Ascending aorta (tissue), 2 donors: ENCODE results near the gene UNC119. TPM values are rescaled to one million over a fixed set of nuclear protein-coding genes. Genes with fewer than 3 reads are reported as not detected.

Experiments used
- DNase-seq, 2 donors: peaks; one replicate each; pipeline ENCODE4 v3.0.0-alpha.2; 2019; ENCODE audit warnings: low spot score in 2 of 2
- H3K27ac ChIP-seq, 2 donors: fragments of 200-600 bp; sonication (generic); one replicate each; pipeline ENCODE4 v1.5.1; 2016 to 2017; ENCODE audit warnings: mild to moderate bottlenecking in 1 of 2
- H3K27me3 ChIP-seq: fragments of 200-600 bp; sonication (generic); one replicate; pipeline ENCODE4 v1.5.1; 2017
- H3K36me3 ChIP-seq, 2 donors: fragments of 200-600 bp; sonication (generic); one replicate each; pipeline ENCODE4 v1.5.1; 2016
- H3K4me1 ChIP-seq, 2 donors: fragments of 200-600 bp; sonication (generic); one replicate each; pipeline ENCODE4 v1.5.1; 2016 to 2017; ENCODE audit warnings: mild to moderate bottlenecking in 1 of 2
- H3K4me3 ChIP-seq, 2 donors: fragments of 200-600 bp; sonication (generic); one replicate each; pipeline ENCODE4 v1.5.1; 2016 to 2017; ENCODE audit warnings: mild to moderate bottlenecking in 1 of 2
- H3K9me3 ChIP-seq, 2 donors: fragments of 200-600 bp; sonication (generic); one replicate each; pipeline ENCODE4 v1.5.1; 2016
- intact Hi-C: fragments of 100-400 bp; cut with DNase I; formaldehyde crosslinking; loops from one replicate; pipeline ENCODE4 v1.15.1; 2023
- total RNA-seq: library from RNA; depleted of rRNA; stranded (reverse); fragments of >200 nt; gene quantifications from one replicate; pipeline ENCODE4 v1.1.0, GENCODE V29; 2016
- TF ChIP-seq, protein P1 (sequence below), 3 experiments: fragments of 200-600 bp in 2 of 3; fragments of 450-650 bp in 1 of 3; sonication (generic) in 2 of 3; IDR thresholded peaks; one replicate each; pipeline ENCODE4 v1.5.1; 2016 to 2019; ENCODE audit warnings: antibody characterized with exemption in 3 of 3, mild to moderate bottlenecking in 1 of 3, moderate library complexity in 1 of 3

The UNC119 gene
- total RNA-seq, 1 donor from 2014 or later, result 33.8 TPM

DNA sequence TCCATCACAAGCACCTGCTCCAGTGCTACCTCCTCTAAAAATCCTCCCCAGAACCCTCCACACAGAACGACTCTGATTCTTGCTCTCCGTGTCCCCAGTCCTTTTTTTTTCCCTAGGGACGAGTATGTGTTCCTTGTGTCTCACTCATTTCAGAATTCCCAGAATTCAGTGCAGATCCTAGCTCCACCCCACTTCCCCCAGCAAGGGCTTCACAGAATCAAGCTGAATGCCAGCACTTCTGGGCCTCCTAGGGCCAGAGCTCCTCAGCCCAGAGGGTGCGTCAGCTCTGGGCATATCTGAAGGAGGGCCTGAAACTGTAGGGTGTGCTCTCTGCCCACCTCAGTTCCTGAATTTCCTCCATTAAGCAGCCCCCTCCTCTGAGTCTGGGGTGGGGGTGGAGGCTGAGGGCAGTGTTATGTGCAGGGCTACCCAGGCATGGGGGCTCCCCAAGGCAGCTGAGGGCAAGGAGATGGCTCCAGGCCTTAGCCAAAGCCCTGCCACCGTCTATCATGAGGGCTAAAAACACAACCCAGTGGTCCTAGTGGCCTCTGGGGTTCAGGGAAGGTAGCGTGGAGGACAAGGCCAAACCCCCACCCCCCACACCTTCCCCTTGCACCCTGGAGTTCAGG is 6.5 kb downstream of the UNC119 start:
- Histone ChIP-seq H3K4me3 (no peak overlapping the region), H3K36me3 (peaks cover 0 to 8% of the 10 kb centered on the region in 2 donors), H3K27ac (no peak overlapping the region), H3K27me3 (no peaks in the 10 kb centered on the region), H3K4me1 (peaks cover 0 to 2% of the 10 kb centered on the region in 2 donors), H3K9me3 (no peaks in the 10 kb centered on the region)
- no peak for DNase-seq
- intact Hi-C loops, result no loop called here
- TF ChIP-seq, protein P1, sequence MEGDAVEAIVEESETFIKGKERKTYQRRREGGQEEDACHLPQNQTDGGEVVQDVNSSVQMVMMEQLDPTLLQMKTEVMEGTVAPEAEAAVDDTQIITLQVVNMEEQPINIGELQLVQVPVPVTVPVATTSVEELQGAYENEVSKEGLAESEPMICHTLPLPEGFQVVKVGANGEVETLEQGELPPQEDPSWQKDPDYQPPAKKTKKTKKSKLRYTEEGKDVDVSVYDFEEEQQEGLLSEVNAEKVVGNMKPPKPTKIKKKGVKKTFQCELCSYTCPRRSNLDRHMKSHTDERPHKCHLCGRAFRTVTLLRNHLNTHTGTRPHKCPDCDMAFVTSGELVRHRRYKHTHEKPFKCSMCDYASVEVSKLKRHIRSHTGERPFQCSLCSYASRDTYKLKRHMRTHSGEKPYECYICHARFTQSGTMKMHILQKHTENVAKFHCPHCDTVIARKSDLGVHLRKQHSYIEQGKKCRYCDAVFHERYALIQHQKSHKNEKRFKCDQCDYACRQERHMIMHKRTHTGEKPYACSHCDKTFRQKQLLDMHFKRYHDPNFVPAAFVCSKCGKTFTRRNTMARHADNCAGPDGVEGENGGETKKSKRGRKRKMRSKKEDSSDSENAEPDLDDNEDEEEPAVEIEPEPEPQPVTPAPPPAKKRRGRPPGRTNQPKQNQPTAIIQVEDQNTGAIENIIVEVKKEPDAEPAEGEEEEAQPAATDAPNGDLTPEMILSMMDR (IDR thresholded peaks at IDR 0.05), result no peak

DNA sequence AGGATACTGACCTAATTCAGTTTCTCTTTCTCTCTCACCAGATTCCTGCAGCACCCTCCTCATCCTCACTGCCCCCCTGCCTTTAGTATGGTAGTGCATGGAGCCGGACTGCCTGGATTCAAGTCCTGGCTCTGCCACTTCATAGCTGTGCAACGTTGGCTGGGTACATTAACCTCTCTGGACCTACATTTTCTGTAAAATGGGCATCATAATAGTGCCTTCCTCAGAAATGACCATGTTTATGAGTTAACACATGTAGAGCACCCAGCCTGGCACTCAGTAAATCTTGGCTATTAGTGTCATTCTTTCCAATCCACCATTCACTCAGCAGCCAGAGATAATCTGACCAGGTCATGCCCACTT is 7.3 kb downstream of the UNC119 start:
- intact Hi-C loops, result no loop called here

DNA sequence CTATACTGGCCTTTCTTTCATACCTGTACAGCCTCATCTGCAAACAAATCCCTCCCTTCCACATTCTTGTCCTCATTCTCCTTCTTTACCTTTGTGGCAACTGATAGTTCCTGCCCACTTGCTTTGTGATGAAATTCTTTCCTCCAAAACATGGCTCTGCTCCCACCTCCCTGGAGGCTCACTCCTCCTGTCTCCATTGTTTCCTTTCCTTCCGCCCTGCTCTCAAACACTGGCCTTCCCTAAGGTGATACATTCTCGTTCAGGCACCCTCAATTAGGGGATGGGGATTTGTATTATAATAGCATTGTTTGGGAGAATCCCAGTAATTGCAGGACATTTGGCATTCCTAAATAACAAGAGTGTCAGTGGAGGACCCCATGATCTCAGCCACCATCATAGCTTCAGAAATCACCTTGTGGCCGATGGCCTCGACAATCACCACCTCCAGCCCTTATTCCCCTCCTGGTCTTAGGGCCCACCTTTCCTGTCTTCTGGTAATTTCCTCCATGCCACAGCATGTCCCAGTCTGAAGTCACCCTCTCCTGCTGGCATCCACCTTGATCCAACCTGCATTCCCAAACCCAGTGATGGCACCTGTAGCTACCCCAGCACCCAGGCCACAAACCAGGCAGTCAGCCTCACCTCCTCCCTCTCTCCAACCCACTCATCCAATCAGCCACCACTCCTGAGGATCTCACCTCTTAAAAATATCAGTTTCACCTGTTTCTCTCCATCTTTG is 7.9 kb downstream of the UNC119 start:
- Histone ChIP-seq H3K4me3 (no peak overlapping the region), H3K9me3 (no peaks in the 10 kb centered on the region), H3K27ac (no peak overlapping the region), H3K27me3 (no peaks in the 10 kb centered on the region), H3K36me3 (peaks cover 0 to 8% of the 10 kb centered on the region in 2 donors), H3K4me1 (no peaks in the 10 kb centered on the region)
- TF ChIP-seq, protein P1 (IDR thresholded peaks at IDR 0.05), result no peak
- intact Hi-C loops, result no loop called here
- no peak for DNase-seq

More for the DNA sequence above, 7.3 kb downstream of the UNC119 start:
- Histone ChIP-seq H3K27ac (no peak overlapping the region), H3K27me3 (no peaks in the 10 kb centered on the region), H3K36me3 (peaks cover 0 to 8% of the 10 kb centered on the region in 2 donors), H3K4me3 (no peak overlapping the region), H3K4me1 (no peaks in the 10 kb centered on the region), H3K9me3 (no peaks in the 10 kb centered on the region)
- no peak for DNase-seq
- TF ChIP-seq, protein P1 (IDR thresholded peaks at IDR 0.05), result no peak

DNA sequence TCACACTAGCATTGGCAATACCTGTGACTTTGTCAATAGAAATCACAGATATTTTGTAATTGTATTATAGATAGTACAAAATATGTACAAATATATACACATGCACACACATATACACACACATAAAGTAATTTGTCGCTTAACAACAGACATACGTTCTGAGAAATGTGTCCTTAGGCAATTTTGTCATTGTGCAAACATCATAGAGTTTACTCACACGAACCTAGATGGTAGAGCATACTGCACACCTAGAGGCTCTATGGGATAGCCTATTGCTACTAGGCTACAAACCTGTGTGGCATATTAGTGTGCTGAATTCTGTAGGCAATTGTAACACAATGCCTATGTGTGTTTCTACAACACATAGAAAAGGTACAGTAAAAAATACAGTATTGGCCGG is 11.0 kb downstream of the UNC119 start:
- no peak overlapping the region for H3K27ac ChIP-seq
- no peak for DNase-seq
- H3K36me3 ChIP-seq, result no peaks in the 10 kb centered on the region
- no peaks in the 10 kb centered on the region for H3K9me3 ChIP-seq
- no peaks in the 10 kb centered on the region for H3K27me3 ChIP-seq
- H3K4me1 ChIP-seq, result no peaks in the 10 kb centered on the region
- H3K4me3 ChIP-seq, result no peak overlapping the region
- intact Hi-C loops, result no loop called here
- TF ChIP-seq, protein P1 (IDR thresholded peaks at IDR 0.05), result no peak

DNA sequence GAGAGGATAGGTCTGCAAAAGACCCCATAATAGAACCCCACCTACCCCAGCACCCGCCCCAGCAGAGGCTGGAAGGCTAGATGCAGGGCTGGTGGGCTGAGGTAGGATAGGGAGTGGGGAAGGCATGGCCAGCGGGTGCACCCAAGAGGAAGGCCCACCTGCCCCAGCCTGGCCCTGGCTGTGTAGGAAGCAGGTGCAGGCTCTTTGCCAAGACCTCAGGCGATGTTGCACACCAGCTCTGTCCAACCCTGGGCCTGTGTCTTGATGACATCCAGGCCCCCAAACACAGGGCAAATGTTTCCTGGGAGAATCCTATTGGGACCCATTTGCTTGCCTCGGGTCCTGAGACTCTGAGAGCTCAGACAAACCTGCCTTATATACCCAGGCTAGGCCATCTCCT is 12.2 kb downstream of the UNC119 start:
- Histone ChIP-seq H3K4me1 (no peaks in the 10 kb centered on the region), H3K9me3 (no peaks in the 10 kb centered on the region), H3K27me3 (no peaks in the 10 kb centered on the region), H3K4me3 (no peak overlapping the region), H3K27ac (no peak overlapping the region), H3K36me3 (no peaks in the 10 kb centered on the region)
- intact Hi-C loops, result loop anchor here (1.0 kb wide), 1 partner anchor 46 kb away; no protein-coding TSS in a partner anchor
- no peak for DNase-seq
- TF ChIP-seq, protein P1 (IDR thresholded peaks at IDR 0.05), result no peak
